Measurements from ENCODE around the gene TRMT2B. TPM values are rescaled to one million over a fixed set of nuclear protein-coding genes. Genes with fewer than 3 reads are reported as not detected.

TRMT2B gene, protein sequence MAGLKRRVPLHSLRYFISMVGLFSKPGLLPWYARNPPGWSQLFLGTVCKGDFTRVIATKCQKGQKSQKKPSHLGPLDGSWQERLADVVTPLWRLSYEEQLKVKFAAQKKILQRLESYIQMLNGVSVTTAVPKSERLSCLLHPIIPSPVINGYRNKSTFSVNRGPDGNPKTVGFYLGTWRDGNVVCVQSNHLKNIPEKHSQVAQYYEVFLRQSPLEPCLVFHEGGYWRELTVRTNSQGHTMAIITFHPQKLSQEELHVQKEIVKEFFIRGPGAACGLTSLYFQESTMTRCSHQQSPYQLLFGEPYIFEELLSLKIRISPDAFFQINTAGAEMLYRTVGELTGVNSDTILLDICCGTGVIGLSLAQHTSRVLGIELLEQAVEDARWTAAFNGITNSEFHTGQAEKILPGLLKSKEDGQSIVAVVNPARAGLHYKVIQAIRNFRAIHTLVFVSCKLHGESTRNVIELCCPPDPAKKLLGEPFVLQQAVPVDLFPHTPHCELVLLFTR
- polyA plus RNA-seq (2011; rRNA removed) (11.1 and 12.4 TPM in 2 replicates), polyA minus RNA-seq (2011; rRNA and poly(A)+ RNA removed) (7.9 and 10.7 TPM in 2 replicates)

DNA sequence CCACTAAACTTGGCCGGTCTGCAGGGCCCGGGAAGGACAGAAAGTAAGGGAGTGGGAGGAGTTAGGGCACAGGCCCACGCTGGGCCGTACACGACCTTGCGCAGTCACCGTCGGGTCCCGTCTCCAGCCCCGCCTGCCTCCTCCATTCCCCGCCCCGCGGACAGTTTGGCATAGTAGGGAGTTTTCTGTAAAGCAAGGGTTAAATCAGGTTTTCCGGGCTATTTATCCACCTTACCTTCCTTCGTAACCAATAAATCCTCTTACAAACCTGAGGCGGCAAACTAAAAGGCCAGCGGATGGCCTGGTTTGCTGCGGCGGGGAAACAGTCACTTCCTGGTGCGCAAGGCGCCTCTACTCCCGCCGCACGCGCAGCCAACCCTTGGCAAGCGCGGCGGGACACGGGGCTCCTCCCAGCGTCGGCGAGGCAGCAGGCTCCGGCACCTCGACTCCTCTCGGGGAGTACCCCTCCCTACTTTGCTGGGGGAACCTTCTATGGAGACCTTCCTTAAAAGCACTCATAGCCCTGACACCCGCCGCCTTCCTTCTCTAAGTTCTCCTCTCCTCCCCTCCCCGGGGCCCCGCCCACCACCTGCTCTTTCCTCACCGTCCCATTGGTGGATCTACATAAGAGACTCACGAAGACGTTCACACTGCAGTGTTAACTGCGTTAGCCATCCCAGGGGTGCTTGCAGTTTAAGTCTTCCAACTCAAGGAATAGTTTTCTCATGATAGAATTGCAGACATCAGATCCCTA, at the start of gene TRMT2B:
Gene TRMT2B, minus strand, starts transcription at position 563 of the 754 bp plus-strand sequence. CDS start 9,822 bp downstream, outside the sequence.
- TF ChIP-seq, protein P1, sequence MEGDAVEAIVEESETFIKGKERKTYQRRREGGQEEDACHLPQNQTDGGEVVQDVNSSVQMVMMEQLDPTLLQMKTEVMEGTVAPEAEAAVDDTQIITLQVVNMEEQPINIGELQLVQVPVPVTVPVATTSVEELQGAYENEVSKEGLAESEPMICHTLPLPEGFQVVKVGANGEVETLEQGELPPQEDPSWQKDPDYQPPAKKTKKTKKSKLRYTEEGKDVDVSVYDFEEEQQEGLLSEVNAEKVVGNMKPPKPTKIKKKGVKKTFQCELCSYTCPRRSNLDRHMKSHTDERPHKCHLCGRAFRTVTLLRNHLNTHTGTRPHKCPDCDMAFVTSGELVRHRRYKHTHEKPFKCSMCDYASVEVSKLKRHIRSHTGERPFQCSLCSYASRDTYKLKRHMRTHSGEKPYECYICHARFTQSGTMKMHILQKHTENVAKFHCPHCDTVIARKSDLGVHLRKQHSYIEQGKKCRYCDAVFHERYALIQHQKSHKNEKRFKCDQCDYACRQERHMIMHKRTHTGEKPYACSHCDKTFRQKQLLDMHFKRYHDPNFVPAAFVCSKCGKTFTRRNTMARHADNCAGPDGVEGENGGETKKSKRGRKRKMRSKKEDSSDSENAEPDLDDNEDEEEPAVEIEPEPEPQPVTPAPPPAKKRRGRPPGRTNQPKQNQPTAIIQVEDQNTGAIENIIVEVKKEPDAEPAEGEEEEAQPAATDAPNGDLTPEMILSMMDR (IDR thresholded peaks at IDR 0.05; ENCODE audit: insufficient read depth, low read depth, low read length), result no peak
- ChIA-PET POLR2A (no interaction called here), CTCF (no interaction called here)
- Histone ChIP-seq H3K36me3 (ENCODE audit: control insufficient read depth, insufficient read depth, low read length) (no peaks in the 10 kb centered on the region), H3K4me3 (ENCODE audit: low read depth, low read length) (peak within 1 kb of the TSS; percentile 56), H3K27me3 (ENCODE audit: control insufficient read depth, insufficient read depth, low read length) (no peaks in the 10 kb centered on the region)
- no peak for DNase-seq (ENCODE audit: low read depth)

DNA sequence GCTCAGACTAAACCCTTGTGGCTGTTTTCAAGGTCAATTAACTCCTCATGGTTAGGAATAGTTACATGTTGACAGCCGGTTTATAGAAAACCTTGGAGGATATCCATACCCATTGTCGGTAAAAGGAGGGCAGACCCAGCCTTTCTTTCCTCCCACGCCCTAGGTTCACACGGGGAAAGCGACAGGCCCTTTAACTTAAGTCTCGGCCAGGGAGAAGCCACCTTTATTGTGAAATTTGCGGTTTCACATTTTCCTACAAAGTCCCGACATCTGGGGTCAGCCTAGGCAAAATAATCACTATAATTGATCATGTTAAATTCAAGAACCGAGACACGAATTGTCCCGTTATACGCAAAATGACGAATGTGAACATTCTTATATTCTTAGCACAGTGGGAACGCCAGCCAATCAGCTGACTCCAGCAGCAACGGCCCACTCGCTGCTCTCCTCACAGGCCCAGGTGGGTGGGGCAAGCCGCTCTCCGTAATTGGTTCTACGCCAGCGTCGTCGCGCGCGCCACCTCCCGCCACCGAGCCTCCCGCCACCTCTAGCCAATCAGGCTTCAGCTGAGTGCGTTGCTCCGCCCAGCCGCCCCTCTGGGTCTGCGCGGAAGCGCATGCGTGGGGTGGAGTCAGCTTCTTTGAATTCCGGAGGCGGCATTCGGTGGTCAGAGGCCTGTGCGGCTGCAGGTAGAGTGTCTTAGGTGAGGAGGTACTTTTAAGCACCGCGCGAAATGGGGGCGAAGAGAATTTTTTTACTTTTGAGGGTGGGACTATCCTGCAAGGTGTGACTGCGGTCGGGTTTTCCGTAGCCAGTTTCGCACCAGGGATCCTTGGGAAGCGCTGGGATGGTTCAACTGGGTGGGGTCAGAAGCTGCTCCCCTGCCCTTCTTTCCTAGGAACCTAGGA, 45.9 kb upstream of the TRMT2B start, which contains the start of gene CENPI:
Gene CENPI, plus strand, starts transcription at position 659 of the 908 bp plus-strand sequence. CDS start 2,867 bp downstream, outside the sequence.
- peak; percentile 60 for DNase-seq (ENCODE audit: low read depth)
- ChIA-PET POLR2A (no interaction called here), CTCF (interaction anchor here (0.8 kb wide), 1 partner anchor 106 kb away, joined by 3 read pairs; no protein-coding TSS in a partner anchor)
- TF ChIP-seq, protein P1 (IDR thresholded peaks at IDR 0.05; ENCODE audit: insufficient read depth, low read depth, low read length), result no peak
- no peaks in the 10 kb centered on the region for H3K27me3 ChIP-seq (ENCODE audit: control insufficient read depth, insufficient read depth, low read length)
- peak within 1 kb of the TSS; percentile 56 for H3K4me3 ChIP-seq (ENCODE audit: low read depth, low read length)
- H3K36me3 ChIP-seq (ENCODE audit: control insufficient read depth, insufficient read depth, low read length), result no peaks in the 10 kb centered on the region

- H3K4me3 ChIP-seq (ENCODE audit: low read depth, low read length), result no peak overlapping the region
- no peak for DNase-seq (ENCODE audit: low read depth)
- TF ChIP-seq, protein P1 (IDR thresholded peaks at IDR 0.05; ENCODE audit: insufficient read depth, low read depth, low read length), result no peak
- H3K27me3 ChIP-seq (ENCODE audit: control insufficient read depth, insufficient read depth, low read length), result no peaks in the 10 kb centered on the region
- ChIA-PET POLR2A (no interaction called here), CTCF (no interaction called here)
- no peaks in the 10 kb centered on the region for H3K36me3 ChIP-seq (ENCODE audit: control insufficient read depth, insufficient read depth, low read length)
Measured at GRCh38 chrX:101091817-101092216, 39.9 kb upstream of the TRMT2B start.

GRCh38 chrX:101081231-101081630, 29.3 kb upstream of the TRMT2B start:
- no peak overlapping the region for H3K4me3 ChIP-seq (ENCODE audit: low read depth, low read length)
- H3K36me3 ChIP-seq (ENCODE audit: control insufficient read depth, insufficient read depth, low read length), result no peaks in the 10 kb centered on the region
- TF ChIP-seq, protein P1 (IDR thresholded peaks at IDR 0.05; ENCODE audit: insufficient read depth, low read depth, low read length), result no peak
- ChIA-PET POLR2A (no interaction called here), CTCF (no interaction called here)
- no peak for DNase-seq (ENCODE audit: low read depth)
- no peaks in the 10 kb centered on the region for H3K27me3 ChIP-seq (ENCODE audit: control insufficient read depth, insufficient read depth, low read length)

All from BJ (cell line).